HuH-7.5 (cell line): ENCODE measurements around the gene RTF1.
A peak's percentile ranks its signal among the peaks of the same experiment; 100 is the strongest.
"Not testable (repeated sequence)": the region's sequence is repeated elsewhere in the genome, so short reads cannot be mapped to it uniquely, and the experiment has no call there.

Experiments
- DNase-seq: peaks from one replicate; pipeline ENCODE4 v3.0.0; 2011; ENCODE audit warnings: low spot score

Gene RTF1

GRCh38 chr15:41416742-41417417, at the start of gene RTF1:
RTF1 (plus strand) TSS chr15:41417095; CDS start chr15:41417116, 21 bp downstream.
- DNase-seq = peak; percentile 80

DNA sequence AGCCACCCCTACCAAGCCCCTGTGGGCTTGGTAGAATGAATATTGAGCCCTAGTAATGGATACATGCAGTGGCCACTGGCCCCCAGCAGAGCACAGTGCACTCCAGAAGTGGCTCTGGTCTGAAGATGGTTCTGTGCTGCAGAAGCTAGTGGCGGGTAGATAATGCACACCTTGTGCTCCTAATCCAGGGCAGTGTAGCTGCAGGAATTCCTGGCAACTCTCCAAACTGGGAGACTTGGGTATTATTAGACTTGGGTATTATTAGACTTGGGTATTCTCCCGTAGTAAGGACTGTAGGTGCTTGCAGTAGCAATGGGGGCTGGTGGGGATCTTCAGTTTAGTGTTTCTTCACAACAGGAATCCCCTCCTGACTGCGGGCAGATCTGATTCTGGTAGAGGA, 49.5 kb upstream of the RTF1 start:
- no peak for DNase-seq

DNA sequence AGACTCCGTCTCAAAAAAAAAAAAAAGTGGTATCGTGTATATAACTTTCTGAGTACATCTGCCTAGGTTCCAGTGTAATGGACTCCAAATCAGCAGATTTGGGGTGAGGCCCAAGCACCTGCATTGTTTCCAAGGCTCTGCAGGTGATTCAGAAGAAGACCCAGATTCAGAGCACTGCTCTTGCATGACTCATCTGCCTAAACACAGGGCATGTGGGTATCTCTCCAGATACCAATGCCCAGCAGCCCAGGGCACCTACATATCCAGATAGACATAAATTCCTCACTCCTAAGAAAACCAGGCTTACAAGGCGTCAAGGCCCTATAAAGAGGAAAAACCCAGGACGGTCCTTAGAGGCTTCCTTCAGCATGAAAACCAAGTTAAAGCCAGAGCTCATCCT, 38.9 kb upstream of the RTF1 start:
- no peak for DNase-seq

- DNase-seq = not testable (repeated sequence)
Measured at GRCh38 chr15:41383974-41384749, 32.7 kb upstream of the RTF1 start.

DNA sequence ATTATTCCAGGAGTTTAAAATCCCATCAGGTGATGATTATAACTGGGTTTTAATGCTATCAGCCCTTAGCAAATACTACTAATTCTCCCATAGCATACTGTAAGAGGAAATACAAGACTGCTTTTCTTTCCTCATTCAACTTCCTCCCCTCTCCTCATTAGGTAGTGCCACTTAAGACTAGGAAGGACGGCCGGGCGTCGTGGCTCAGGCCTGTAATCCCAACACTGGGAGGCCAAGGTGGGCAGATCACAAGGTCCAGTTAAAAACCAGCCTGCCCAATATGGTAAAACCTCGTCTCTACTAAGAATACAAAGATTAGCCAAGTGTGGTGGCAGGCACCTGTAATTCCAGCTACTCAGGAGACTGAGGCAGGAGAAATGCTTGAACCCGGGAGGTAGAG, 29.2 kb upstream of the RTF1 start:
- no peak for DNase-seq

DNA sequence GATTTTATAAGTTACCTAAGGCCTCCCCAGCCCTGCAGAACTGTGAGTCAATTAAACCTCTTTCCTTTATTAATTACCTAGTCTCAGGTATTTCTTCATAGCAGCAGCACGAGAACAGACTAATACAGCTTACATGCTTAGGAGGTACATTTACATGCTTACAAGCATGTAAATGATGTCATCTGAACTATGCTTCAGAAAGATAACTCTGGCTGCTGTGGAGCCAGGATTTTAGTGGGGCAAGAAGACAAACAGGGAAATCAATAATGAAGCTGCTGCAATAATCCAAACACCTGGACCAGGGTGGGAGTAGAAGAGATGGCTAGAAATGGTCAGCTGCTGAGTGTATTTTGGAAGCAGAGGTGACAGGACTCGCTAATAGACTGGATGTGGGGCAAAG, 24.2 kb upstream of the RTF1 start:
- DNase-seq = no peak

DNA sequence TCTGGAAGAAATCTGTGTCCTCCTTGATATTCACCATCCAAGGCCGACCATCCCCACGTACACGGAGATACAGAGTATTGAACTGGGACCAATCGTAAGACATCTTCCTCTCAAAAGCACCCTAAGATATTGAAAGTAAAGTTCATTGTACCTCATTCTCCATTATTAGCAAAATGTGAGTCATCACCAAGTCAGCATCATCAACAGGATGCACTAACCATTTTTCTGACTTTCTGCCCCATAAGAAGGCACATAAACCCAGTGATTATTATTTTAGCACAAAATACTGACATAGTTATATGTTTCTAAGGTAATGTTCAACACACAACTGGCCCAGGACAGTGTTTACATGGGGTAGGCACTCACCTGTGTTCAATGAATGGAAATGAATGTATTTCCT, 22.0 kb upstream of the RTF1 start:
- DNase-seq = no peak

DNA sequence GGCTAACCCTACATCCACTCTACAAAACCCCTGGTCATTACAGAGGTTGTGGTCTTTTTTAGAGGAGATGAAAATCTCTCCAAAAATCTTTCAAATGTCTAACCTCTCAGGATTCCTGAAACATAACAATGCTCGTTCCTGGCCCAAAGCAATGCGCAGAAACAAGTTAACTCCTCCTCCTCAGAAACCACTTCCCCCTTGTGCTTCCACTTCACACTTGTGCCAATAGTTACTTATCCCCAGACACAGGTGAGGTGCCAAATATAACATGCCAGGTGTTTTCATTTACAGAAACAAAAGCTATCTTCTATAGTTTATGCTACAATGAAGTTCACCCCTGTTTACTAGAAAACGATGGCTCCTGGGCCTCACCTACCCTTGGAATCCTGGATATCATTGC, 20.8 kb upstream of the RTF1 start:
- DNase-seq = no peak

DNA sequence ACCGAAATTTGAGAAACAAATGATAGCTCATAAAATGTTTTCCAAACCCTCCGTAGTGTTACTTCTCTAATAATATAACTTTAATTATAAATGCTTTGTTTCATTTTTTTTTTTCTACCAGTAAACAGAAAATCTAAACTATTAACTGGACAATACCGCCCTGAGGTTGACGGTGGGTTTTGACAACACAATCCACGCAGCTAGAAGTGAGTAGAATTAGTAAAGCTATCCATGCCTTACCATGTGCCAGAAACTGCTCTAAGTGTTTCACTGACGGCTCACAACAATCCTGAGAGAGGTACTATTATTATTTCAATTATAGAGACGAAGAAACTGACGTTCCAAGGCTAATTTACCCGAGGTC, 15.0 kb upstream of the RTF1 start:
- no peak for DNase-seq

GRCh38 chr15:41407341-41407740, 9.6 kb upstream of the RTF1 start:
- no peak for DNase-seq

DNA sequence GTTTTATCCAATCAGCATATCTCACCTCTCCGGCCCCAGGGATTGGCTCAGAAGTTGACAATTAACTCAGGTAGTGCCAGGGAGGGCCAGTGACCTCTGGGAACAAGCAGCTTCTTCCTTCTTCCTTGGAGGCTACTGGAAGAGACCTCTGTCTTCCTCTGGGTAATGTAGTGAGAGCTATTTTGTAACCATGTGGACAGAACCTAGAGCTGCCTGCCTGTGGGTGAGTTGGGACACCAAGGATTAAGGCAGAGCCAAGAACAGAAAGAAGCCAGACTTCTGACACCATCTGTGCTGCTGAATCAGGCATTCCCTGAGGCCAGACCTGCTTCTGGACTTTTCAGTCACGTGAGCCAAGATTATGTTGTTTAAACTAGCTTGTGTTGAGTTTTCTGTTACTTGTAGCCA, 8.7 kb upstream of the RTF1 start:
- no peak for DNase-seq

GRCh38 chr15:41411031-41411430, 5.9 kb upstream of the RTF1 start:
- DNase-seq = no peak

DNA sequence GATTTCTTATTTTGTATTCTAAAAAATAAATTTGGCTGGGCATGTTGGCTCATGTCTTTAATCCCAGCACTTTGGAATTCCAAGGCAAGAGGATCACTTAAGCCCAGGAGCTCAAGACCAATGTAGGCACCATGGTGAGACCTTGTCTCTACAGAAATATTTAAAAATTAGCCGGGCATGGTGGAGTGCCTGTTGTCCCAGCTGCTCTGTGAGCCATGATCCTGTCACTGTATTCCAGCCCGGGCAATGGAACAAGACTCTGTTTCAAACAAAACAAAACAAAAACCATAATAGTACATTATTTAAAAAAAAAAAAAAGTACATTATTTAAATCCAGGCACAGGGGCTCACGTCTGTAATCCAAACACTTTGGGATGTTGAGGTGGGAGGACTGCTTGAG, 5.5 kb upstream of the RTF1 start:
- no peak for DNase-seq

GRCh38 chr15:41416128-41416741, 660 bp upstream of the RTF1 start:
- no peak for DNase-seq

- DNase-seq = peak; percentile 30
Measured at GRCh38 chr15:41417418-41418195, 712 bp downstream of the RTF1 start.

DNA sequence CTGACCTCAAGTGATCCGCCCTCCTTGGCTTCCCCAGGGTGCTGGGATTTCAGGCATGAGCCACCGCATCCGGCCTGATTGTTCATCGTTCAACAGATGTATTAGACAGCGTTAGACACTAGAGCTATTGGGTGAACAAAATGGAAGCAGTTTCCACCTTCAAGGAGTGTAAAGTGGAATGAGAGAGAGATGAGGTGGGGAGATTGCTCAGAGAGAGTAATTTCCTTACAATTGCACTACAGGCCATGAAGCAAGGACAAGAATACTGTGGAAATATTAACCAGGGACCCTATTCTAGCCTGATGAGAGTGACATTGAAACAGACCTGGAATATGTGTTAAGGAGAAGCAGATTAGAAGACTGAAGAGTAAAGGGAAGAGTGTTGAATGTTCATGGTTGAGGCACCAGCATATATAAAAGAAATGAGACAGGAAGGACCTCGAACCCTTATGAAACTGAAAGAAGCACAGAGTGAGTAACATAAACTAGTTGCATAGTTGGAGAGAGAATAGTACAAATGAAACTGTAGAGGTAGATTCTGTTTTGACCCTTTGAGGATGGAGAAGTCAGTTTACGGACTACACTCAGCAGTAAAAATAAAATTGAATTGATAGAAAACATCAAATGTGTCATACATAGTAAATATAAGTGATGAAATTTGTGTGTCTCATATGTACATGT, 7.2 kb downstream of the RTF1 start:
- no peak for DNase-seq

DNA sequence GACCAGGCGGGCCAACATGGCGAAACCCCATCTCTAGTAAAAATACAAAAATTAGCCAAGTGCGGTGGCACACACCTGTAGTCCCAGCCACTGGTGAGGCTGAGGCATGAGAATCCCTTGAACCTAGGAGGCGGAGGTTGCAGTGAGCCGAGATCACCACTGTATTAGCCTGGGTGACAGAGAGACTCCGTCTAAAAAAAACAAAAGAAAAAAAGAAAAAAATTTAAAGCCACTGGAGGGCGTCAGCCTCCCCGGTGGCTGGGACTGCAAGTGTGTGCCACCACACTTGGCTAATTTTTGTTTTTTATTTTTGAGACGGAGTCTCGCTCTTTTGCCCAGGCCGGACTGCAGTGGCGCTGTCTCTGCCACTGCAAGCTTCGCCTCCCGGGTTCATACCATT, 7.9 kb downstream of the RTF1 start:
- DNase-seq = no peak

DNA sequence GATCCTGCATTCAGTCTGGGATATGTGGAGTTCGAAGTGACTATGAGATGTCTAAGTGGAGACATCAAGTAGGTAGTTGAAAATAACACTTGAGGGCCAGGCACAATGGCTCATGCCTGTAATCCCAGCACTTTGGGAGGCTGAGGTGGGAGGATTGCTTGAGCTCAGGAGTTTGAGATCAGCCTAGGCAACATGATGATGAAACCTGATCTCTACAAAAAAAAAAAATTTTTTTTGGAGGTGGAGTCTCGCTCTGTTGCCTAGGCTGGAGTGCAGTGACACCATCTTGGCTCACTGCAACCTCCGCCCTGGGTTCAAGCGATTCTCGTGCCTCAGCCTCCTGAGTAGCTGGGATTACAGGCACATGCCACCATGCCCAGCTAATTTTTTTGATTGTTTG, 9.0 kb downstream of the RTF1 start:
- DNase-seq = not testable (repeated sequence)

- DNase-seq = no peak
Measured at GRCh38 chr15:41429003-41429890, 12.4 kb downstream of the RTF1 start.

DNA sequence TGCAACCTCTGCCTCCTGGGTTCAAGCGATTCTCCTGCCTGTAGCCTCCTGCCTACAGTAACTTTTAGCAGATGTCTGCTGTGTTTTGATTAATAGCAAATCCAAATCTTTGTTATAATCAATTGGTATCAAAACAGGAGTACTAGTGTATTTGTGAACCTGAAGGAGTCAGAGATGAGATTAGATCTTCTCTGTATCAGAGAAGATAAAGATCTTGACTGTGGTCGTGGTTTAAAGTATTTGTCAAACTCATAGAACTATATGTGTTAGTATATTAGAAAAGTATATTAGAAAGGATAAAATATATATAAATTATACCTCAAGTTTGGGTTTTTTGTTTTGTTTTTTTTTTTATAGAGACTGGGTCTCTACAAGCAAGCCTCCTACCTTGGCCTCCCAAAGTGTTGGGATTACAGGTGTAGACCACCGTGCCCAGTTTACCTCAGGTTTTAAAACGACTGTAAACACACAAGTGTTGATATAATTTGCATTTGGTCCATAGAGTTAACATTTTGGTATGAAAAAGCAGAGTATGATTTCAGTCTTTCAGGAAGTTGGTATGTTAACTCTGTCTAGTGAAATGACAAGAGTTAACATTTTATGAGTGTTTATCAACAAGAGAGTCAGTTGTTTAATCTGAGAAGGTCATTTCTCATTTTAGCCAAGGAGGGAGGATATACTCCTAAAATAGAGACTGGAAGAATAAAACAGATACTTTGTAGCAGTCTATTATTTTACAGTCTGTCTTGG, 18.3 kb downstream of the RTF1 start:
- no peak for DNase-seq
